Osteoblast (primary cell): Measurements from ENCODE around the gene P4HA2. TPM values are rescaled to one million over a fixed set of nuclear protein-coding genes. Genes with fewer than 3 reads are reported as not detected.

Experiments used
- DNase-seq: peaks from one replicate; pipeline ENCODE4 v3.0.0; 2011; ENCODE audit warnings: low spot score, mixed read lengths; ENCODE audit not compliant: insufficient read length; ENCODE audit errors: missing footprints
- H2AFZ ChIP-seq: 2 replicates; pipeline ENCODE4 v1.6.0; 2011; ENCODE audit warnings: mild to moderate bottlenecking, low read length
- H3K27ac ChIP-seq: 2 replicates; pipeline ENCODE4 v1.5.1; 2011; ENCODE audit warnings: mild to moderate bottlenecking, low read depth, low read length, moderate library complexity
- H3K27me3 ChIP-seq: 2 replicates; pipeline ENCODE4 v1.6.0; 2012; ENCODE audit warnings: mild to moderate bottlenecking, control low read depth, inconsistent platforms, low read length, moderate library complexity; ENCODE audit not compliant: insufficient read depth
- H3K36me3 ChIP-seq: 2 replicates; pipeline ENCODE4 v1.5.1; 2011; ENCODE audit warnings: mild to moderate bottlenecking, low read length, control low read depth, moderate library complexity; ENCODE audit not compliant: insufficient read depth
- H3K4me1 ChIP-seq: 2 replicates; pipeline ENCODE4 v1.5.1; 2011; ENCODE audit warnings: mild to moderate bottlenecking, low read length, control low read depth, moderate library complexity; ENCODE audit not compliant: insufficient read depth
- H3K4me2 ChIP-seq: 2 replicates; pipeline ENCODE4 v1.6.0; 2011; ENCODE audit warnings: mild to moderate bottlenecking, low read length; ENCODE audit not compliant: insufficient read depth
- H3K4me3 ChIP-seq: fragments of 200-600 bp; sonication (generic); 3 replicates; pipeline ENCODE4 v1.5.1; 2012; ENCODE audit warnings: mild to moderate bottlenecking, low read length, inconsistent platforms; ENCODE audit not compliant: insufficient read depth
- H3K79me2 ChIP-seq: 2 replicates; pipeline ENCODE4 v1.6.0; 2012; ENCODE audit warnings: mild to moderate bottlenecking, low read length, control low read depth, inconsistent platforms; ENCODE audit not compliant: insufficient read depth
- H3K9me3 ChIP-seq: 2 replicates; pipeline ENCODE4 v1.5.1; 2011; ENCODE audit warnings: low read depth, low read length, control low read depth
- H4K20me1 ChIP-seq: 2 replicates; pipeline ENCODE4 v1.6.0; 2012; ENCODE audit warnings: mild to moderate bottlenecking, low read length, control low read depth; ENCODE audit not compliant: insufficient read depth
- CTCF ChIP-seq: IDR thresholded peaks from 2 replicates; pipeline ENCODE4 v1.5.1; 2011; ENCODE audit warnings: mild to moderate bottlenecking, low read depth, low read length, moderate library complexity; ENCODE audit errors: extremely low read depth
- total RNA-seq: library from RNA; depleted of rRNA; stranded (reverse); fragments of >200 nt; gene quantifications from 2 replicates; pipeline ENCODE4 v1.2.3, GENCODE V29; 2012

Gene P4HA2
- total RNA-seq, 1 donor: 186 TPM

- peaks cover 31% of the 10 kb centered on the region for H3K36me3 ChIP-seq
- no peaks in the 10 kb centered on the region for H3K4me1 ChIP-seq
- peak; percentile 94 for DNase-seq
- H3K9me3 ChIP-seq: no peaks in the 10 kb centered on the region
- H3K4me3 ChIP-seq: no peak overlapping the region
- H3K79me2 ChIP-seq: no peaks in the 10 kb centered on the region
- no peak overlapping the region for H3K27ac ChIP-seq
- H2AFZ ChIP-seq: no peak overlapping the region
- no peaks in the 10 kb centered on the region for H3K27me3 ChIP-seq
- H3K4me2 ChIP-seq: no peak overlapping the region
- no peaks in the 10 kb centered on the region for H4K20me1 ChIP-seq
- peak; percentile 93 for TF ChIP-seq CTCF
These were observed 37.4 kb downstream of the P4HA2 start for GRCh38 chr5:132190161-132190817.

- Histone ChIP-seq H3K9me3 (no peaks in the 10 kb centered on the region), H3K79me2 (no peaks in the 10 kb centered on the region), H2AFZ (no peak overlapping the region), H3K4me3 (no peak overlapping the region), H4K20me1 (no peaks in the 10 kb centered on the region), H3K4me2 (no peak overlapping the region), H3K4me1 (peaks cover 3% of the 10 kb centered on the region), H3K36me3 (no peaks in the 10 kb centered on the region), H3K27me3 (no peaks in the 10 kb centered on the region), H3K27ac (no peak overlapping the region)
- DNase-seq: no peak
- TF ChIP-seq CTCF: no peak
These were observed 43.1 kb downstream of the P4HA2 start for GRCh38 chr5:132184588-132184987.

GRCh38 chr5:132183723-132184122 lies 43.9 kb downstream of the P4HA2 start:
- no peak for DNase-seq
- H3K27ac ChIP-seq: no peak overlapping the region
- no peaks in the 10 kb centered on the region for H3K36me3 ChIP-seq
- H3K9me3 ChIP-seq: no peaks in the 10 kb centered on the region
- H3K4me2 ChIP-seq: no peak overlapping the region
- H3K79me2 ChIP-seq: no peaks in the 10 kb centered on the region
- no peak overlapping the region for H2AFZ ChIP-seq
- no peak for TF ChIP-seq CTCF
- H4K20me1 ChIP-seq: no peaks in the 10 kb centered on the region
- no peak overlapping the region for H3K4me3 ChIP-seq
- peaks cover 3% of the 10 kb centered on the region for H3K4me1 ChIP-seq
- no peaks in the 10 kb centered on the region for H3K27me3 ChIP-seq

- no peak for DNase-seq
- no peak overlapping the region for H3K4me2 ChIP-seq
- no peak overlapping the region for H3K27ac ChIP-seq
- H3K27me3 ChIP-seq: no peaks in the 10 kb centered on the region
- peaks cover 3% of the 10 kb centered on the region for H3K4me1 ChIP-seq
- no peaks in the 10 kb centered on the region for H3K9me3 ChIP-seq
- no peak overlapping the region for H3K4me3 ChIP-seq
- H2AFZ ChIP-seq: no peak overlapping the region
- no peak for TF ChIP-seq CTCF
- no peaks in the 10 kb centered on the region for H4K20me1 ChIP-seq
- no peaks in the 10 kb centered on the region for H3K36me3 ChIP-seq
- H3K79me2 ChIP-seq: no peaks in the 10 kb centered on the region
These were observed 45.2 kb downstream of the P4HA2 start for GRCh38 chr5:132182359-132183040.
